LNCAP (cell line): ENCODE data around the gene PLA2G12B.

Experiments
- TF ChIP-seq, protein P1 (sequence below): fragments of 450-650 bp; IDR thresholded peaks from 2 replicates; pipeline ENCODE4 v1.5.1; 2017; ENCODE audit warnings: mild to moderate bottlenecking

The PLA2G12B gene

DNA sequence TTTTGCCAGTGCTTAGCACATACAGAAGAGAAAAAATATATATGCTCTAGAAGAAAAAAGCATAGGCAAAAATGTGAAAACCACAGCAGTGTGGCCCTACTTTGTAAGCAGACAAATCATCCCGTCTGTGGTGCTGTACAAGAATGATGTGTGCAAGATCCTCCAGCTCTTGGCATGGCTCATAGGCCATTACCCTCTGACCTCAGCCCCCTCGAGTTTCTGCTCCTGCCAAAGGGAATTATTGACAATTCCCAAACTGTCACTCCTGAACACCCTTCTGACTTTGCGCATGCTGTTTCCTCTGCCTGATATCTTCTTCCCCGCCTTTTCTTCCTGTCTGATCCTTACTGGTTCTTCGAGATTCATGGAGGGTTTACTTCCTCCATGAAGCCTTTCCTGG, 27.1 kb downstream of the PLA2G12B start:
- TF ChIP-seq, protein P1, sequence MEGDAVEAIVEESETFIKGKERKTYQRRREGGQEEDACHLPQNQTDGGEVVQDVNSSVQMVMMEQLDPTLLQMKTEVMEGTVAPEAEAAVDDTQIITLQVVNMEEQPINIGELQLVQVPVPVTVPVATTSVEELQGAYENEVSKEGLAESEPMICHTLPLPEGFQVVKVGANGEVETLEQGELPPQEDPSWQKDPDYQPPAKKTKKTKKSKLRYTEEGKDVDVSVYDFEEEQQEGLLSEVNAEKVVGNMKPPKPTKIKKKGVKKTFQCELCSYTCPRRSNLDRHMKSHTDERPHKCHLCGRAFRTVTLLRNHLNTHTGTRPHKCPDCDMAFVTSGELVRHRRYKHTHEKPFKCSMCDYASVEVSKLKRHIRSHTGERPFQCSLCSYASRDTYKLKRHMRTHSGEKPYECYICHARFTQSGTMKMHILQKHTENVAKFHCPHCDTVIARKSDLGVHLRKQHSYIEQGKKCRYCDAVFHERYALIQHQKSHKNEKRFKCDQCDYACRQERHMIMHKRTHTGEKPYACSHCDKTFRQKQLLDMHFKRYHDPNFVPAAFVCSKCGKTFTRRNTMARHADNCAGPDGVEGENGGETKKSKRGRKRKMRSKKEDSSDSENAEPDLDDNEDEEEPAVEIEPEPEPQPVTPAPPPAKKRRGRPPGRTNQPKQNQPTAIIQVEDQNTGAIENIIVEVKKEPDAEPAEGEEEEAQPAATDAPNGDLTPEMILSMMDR = no peak

DNA sequence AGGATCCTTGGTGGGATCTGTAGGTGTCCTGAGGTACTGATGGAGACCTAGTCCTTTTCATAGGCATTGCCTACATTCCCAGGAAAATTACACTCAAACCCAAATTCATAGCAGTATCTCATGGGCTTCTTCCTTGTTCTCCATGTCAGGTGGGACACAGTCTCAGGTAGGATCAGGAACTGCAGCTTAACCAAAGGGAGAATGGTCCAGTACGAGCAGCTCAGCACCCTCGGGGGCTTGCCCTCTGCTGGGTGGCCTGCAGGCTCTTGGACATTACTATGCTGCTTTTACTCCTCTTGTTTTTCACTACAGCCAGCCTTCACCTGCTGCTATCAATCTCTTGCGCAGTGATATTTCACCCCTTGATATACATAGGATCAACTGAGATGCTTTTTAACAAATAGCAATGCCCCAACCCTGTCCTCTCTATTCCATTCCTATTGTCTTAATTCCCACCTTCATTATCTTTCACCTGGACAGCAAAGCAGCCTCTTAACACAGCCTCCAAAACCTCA, 28.6 kb downstream of the PLA2G12B start:
- TF ChIP-seq, protein P1 = no peak

DNA sequence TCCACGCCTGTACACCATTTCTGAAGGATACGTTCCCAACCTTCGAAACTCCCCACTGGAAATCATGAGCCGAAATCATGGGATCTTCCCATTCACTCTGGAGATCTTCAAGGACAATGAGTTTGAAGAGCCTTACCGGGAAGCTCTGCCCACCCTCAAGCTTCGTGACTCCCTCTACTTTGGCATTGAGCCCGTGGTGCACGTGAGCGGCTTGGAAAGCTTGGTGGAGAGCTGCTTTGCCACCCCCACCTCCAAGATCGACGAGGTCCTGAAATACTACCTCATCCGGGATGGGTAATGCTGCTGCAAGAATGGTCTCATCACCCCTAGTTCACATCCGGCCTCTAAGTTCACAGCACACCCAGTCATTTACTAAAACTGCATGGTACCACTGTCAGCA, 30.3 kb downstream of the PLA2G12B start:
- TF ChIP-seq, protein P1 = no peak

DNA sequence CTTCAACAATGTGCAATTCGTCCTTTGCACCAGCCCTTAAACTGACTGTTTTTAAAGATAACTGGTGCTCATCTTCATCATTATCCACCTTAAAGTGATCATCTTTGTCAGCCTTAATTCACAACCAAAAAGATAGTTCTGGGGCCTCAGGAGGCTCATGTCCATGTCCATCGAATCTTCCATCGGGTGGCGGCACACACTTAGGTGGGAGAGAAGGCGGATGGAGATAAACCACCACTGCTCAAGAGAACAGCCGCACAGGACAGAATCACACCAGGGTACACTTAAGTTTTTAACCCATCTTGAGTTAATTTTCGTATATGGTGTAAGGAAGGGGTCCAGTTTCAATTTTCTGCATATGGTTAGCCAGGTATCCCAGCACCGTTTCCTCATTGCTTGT, 36.3 kb downstream of the PLA2G12B start:
- TF ChIP-seq, protein P1 = no peak

DNA sequence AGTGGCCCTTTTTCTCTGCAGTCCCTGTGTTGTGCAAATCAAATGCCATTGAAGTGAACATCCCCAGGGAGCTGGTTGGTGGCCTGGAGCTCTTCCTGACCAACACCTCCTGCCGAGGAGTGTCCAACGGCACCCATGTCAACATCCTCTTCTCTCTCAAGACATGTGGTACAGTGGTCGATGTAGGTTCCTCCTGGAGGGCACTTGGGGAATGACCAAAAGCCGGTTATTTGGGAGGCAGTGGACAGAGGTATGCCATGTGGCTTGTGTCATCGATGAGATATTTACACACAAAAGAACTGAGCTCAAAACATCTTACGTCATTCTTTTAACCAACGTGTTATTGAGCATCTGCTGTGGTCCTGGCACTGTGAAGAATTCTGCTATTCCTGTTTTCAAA, 41.3 kb downstream of the PLA2G12B start:
- TF ChIP-seq, protein P1 = no peak

DNA sequence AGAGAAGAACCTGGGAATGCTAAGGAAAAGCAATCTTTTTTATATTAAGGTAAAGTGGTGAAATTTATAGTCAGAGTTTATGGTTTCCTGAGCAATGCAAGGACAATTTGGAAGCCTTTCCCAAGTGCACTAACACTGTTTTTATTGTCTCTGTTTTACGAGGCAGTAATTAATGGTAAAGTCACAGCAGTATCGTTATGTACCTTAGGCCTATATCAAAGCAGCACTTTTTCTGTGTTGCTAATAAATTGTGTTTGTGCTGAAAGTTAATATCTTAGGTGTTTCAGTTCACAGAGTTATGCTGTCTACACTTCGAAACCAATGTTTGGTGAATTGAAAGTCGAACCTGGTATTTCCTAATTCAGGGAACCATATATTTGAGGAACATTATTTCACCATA, 41.9 kb downstream of the PLA2G12B start:
- TF ChIP-seq, protein P1 = no peak

DNA sequence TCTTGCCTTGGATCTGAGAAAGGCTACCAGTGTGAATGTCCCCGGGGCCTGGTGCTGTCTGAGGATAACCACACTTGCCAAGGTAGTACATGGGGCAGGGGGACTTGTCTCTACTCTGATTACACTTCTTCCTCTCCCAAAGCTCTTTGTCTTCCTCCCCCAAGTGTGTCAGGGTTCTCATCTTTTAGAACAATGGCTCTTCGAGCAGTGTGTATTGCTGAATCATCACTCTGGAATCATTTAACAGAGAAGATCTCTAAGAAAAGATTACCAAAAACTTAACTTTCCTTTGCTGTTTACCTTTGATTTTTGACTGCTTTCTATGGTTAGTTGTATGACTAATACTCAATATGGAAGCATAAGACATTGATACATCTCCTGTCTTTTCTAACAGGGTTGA, 42.8 kb downstream of the PLA2G12B start:
- TF ChIP-seq, protein P1 = no peak

DNA sequence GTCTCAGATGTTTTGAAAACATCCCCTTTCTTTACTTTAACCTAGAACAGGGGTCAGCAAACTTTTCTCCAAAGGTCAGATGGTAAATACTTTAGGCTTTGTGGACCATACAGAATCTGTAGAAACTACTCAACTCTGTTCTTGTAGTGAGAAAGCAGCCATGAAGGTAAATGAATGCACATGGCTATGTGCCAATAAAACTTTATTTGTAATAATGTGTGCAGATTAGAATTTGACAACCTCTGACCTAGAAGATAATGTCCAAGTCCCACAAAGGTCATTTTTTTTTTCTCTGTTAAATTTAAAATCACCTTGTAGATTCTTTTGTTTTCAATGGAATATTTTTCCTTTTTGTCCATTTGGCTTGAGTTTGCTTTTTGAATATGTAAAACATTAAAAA, 43.9 kb downstream of the PLA2G12B start:
- TF ChIP-seq, protein P1 = no peak
